Glomerular visceral epithelial cell (primary cell): Measurements from ENCODE around the gene RBFOX1.

ENCODE experiments used
- DNase-seq: peaks from one replicate; pipeline ENCODE4 v3.0.0-alpha.2; 2016; ENCODE audit errors: extremely low spot score

Gene RBFOX1

DNA sequence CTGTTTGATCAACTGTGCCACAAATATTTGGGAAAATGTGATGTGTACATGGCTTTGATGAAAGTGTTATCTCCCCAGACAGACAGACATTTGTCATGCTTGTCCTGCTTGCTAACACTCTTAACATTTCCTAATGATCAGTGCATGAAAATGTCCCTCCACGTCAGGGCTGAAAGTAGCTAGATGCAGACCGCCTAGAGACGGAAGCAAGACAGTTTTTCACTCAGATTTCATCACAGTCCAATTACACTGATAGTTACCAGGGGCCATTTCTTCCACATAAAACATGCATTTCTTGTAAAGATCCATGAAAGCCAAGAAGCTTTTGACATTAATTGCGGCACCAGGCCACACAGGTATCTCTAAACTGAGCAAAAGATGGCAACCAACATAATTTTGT, 347.7 kb downstream of the RBFOX1 start:
- DNase-seq: no peak

DNA sequence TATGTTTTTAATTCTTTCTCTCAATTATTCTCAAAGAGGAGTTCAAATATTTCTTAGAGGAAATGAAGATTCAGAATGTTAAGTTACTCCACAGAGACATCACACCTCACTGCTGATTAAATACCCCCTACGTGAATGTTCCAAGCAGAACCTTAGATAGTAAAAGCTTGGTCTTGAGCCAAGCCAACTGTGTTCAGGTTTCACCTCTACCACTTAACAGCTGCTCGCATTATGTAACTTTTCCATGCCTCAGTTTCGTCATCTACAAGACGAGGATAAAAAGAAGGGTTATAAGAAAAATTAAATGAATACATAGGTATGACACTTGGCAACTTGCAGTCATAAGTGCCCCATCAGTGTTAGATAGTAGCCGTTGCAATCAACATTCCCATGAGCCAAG, 356.2 kb downstream of the RBFOX1 start:
- DNase-seq: no peak

DNA sequence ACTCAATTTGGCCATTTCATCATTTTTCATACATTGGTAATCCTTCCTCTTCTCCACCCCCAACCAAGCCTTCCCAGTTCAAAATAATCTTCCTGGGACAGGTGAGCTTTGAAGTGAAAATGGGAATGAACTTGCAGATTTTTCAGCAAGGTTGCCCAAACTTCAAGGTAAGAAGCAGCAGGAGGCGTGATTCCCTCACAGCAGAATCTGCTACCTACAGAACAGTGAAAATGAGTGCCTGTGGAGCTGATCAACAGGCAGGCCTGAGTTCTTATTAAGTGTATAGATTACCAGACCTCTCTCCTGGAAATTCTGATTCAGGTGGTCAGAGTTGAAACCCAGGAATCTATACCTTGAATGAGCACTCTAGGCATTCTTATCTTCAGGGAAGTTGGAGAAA, 356.6 kb downstream of the RBFOX1 start:
- DNase-seq: no peak

DNA sequence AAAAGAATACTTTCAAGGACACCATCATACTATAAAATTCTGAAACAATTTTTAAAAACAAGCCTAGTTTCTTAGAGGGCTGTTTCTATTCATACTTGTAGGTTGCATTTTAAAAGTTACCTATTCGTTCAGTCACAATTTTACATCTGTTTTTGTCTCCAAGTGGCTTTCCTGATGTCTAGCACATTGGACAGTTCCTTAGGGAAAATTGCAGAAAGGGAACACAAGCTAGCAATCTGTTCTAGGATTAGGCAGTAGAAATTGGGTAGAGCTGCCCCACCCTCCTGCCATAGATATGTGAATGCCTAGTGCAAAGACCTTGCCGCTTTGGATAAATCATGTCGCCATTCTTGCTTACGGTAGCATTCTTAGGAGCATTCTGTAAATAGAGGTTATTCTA, 358.9 kb downstream of the RBFOX1 start:
- no peak for DNase-seq

DNA sequence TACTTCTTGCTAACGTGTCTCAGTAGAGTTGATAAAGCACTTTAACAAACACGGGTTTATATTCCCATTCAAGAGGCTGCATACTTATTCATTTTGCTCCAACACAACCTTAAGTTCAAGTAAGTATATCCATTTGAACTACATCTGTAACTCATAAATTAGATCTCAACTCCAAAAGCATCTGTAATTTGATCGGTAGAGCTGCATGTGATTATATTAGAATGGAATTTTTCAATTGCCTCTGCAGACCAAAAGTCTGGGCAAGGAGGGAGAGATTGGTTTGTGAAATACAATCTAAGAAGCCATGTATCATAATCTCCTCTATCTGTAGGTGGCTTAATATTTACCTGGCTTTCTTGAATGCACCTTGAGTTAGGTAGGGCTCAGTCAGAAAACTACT, 371.0 kb downstream of the RBFOX1 start:
- no peak for DNase-seq

DNA sequence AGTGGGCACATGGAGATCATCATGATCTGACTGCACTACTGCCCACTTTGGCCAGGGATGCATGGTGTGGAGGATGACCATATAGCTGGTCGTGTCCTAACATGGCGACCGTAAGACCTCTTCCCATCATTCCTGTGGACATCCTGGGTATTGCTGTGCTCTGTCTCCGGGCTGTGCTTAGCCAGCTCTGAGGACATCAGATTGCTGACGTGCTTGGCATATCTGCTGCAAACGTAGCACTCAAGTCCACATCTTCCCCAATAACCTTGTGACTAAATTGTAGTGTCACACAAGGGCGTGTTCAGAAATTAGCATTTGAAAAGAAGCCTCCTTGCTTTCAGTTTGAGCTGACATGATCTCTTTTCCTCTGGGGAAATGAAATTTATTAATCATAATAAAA, 373.2 kb downstream of the RBFOX1 start:
- DNase-seq: no peak

DNA sequence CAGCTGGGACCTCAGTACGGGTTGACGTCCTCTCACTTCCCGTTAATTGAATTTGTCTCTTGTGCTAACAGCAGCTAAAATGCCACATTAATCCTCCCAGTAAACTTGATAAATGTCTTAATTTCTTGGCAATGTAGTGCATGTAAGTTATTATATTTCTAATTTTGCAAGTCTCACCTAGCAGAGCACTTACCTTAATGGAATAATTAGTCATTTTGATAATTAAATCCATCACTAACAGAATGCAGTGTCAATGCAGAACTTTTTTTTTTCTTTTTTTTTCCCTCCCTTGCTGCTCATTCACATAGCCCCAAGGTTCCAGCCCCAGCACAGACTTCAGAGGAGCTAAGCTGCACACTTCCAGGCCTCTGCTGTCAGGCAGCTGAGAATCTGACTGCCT, 376.5 kb downstream of the RBFOX1 start:
- no peak for DNase-seq

DNA sequence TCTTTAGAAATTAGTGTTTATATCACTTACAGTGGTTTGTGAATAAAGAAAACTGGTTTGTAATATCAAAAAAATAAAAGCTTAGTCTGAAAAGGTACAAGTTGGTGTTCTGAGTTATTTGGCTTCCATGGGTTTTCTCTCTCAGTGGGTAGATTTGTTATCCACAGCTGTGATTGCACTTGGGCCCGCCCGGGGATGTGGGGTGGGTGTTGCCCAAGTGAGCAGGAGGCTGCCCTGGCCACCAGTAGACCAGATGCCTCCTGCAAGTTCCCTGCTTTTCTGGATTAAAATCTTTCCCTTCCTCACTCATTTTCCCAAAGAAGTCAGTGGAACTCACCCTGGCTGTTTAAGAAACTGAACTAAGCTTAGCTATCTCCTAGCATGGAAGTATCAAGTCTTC, 380.6 kb downstream of the RBFOX1 start:
- no peak for DNase-seq

- DNase-seq: no peak
These were observed 382.1 kb downstream of the RBFOX1 start for GRCh38 chr16:7714775-7715174.

GRCh38 chr16:7716660-7717550, 384.3 kb downstream of the RBFOX1 start:
- no peak for DNase-seq

GRCh38 chr16:7722761-7723160, 390.1 kb downstream of the RBFOX1 start:
- DNase-seq: no peak

- DNase-seq: no peak
These were observed 398.5 kb downstream of the RBFOX1 start for GRCh38 chr16:7731141-7731540.

DNA sequence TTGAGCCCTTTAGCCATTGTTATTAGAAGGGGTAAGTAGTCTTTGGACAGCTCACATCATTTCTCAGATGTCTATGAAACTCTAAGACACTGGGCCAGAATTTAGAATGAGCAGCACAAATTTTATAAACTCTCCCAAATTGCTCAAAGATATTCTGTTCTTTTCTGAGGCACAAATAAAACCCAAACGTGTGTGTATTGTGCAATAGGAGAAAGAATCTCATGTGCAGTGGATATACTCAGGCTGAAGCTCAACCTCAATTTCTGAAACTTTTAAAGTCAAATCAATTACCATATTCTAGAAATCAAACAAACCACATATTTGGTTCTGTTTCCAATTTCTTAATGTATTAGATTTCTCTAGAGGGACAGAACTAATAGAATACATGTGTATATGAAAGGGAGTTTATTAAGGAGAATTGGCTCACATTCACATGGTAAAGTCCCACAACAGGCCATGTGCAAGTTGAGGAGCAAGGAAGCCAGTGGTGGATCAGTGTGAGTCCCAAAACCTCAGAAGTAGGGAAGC, 403.6 kb downstream of the RBFOX1 start:
- DNase-seq: no peak

- no peak for DNase-seq
These were observed 410.0 kb downstream of the RBFOX1 start for GRCh38 chr16:7742626-7743025.

GRCh38 chr16:7744546-7745264, 412.1 kb downstream of the RBFOX1 start:
- no peak for DNase-seq

DNA sequence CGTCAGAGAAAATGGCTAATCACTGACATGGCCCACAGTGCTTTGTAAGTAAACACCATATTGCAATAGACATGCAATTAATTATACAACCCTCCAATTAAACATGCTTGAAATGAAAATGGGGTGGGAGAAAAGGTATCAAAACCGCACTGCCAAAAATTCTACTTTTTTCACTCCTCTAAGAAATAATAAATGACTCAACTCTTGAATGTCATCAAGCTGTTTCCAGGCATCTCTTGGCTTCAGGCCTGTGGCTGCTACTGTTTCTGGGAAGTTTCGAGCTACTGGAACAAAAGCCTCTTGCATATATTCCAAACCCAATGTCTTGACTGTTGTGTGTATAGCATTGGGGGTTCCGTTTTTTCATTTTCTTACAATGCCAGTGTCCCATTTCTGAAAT, 412.6 kb downstream of the RBFOX1 start:
- DNase-seq: no peak

GRCh38 chr16:7746941-7747340, 414.3 kb downstream of the RBFOX1 start:
- DNase-seq: no peak

DNA sequence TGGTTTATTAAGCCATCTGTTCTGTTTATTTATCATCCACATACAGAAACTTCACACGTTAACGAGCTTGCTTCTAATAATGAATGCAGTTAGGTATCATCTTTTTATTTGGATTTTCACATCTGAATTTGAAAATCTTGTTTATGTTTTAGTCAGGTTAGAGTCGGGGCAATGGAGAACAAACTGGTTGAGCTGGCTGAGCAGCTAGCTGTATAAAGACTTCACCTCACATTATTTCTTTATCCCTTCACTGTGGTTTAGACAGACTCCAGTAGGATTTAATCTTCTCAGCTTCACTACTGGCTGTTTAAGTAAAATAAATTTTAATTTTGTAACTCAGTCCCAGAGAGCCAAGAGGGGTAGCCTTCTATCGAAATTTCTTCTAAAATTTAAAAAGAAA, 415.9 kb downstream of the RBFOX1 start:
- no peak for DNase-seq

DNA sequence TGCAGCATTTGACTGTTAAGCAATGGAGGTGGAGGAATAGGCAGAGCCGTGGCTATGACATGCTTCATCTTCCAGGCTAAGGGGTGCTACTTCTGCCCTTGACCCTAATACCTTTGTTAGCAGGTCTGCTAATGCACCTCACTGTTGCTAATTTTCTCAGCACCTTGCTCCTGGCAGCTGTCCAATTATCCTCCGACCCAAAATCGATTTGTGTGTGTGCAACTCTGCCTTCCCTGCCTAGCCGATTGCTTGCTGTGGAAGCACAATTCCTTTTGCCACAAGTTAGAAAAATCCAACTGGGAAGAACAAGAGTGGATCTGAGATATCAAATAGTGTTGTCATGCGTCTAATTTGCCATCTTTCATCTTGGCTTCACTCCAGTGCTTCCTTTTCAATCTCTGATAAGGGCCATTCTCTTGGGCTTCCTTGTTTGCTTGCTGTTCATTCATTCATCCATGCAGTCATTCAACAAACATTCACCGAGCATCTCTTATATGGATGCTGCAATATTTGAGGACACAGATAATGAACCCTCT, 422.8 kb downstream of the RBFOX1 start:
- DNase-seq: no peak
